ENCODE data around the gene FBXO7.

The FBXO7 gene

GRCh38 chr22:32533265-32534111 lies 58.9 kb downstream of the FBXO7 start:
- no peak for DNase-seq

- DNase-seq, result no peak
These were observed 59.9 kb downstream of the FBXO7 start for GRCh38 chr22:32534252-32535235.

- DNase-seq, result no peak
These were observed 61.0 kb downstream of the FBXO7 start for GRCh38 chr22:32535531-32536190.

GRCh38 chr22:32536352-32536751 lies 61.7 kb downstream of the FBXO7 start:
- DNase-seq, result no peak

GRCh38 chr22:32538521-32538920 lies 63.9 kb downstream of the FBXO7 start:
- no peak for DNase-seq

- no peak for DNase-seq
These were observed 65.2 kb downstream of the FBXO7 start for GRCh38 chr22:32539631-32540421.

GRCh38 chr22:32541481-32541880 lies 66.9 kb downstream of the FBXO7 start:
- no peak for DNase-seq

- no peak for DNase-seq
These were observed 67.6 kb downstream of the FBXO7 start for GRCh38 chr22:32542066-32542676.

GRCh38 chr22:32542677-32543357 lies 68.2 kb downstream of the FBXO7 start:
- DNase-seq, result no peak

- DNase-seq, result no peak
These were observed 70.4 kb downstream of the FBXO7 start for GRCh38 chr22:32544953-32545558.

GRCh38 chr22:32545801-32546200 lies 71.2 kb downstream of the FBXO7 start:
- no peak for DNase-seq

GRCh38 chr22:32546496-32546895 lies 71.9 kb downstream of the FBXO7 start:
- no peak for DNase-seq

- DNase-seq, result no peak
These were observed 72.3 kb downstream of the FBXO7 start for GRCh38 chr22:32546935-32547334.

- no peak for DNase-seq
These were observed 73.4 kb downstream of the FBXO7 start for GRCh38 chr22:32548039-32548438.

Measured in NCI-H2107 (cell line).